NCI-H1105 (cell line): Measurements from ENCODE around the gene SLC26A11.
"Not testable (repeated sequence)": the region's sequence is repeated elsewhere in the genome, so short reads cannot be mapped to it uniquely, and the experiment has no call there.

Experiments used
- DNase-seq: peaks from one replicate; lab custom pipeline; 2025; lab: John Stamatoyannopoulos, UW

The SLC26A11 gene

GRCh38 chr17:80262291-80262690 lies 42.1 kb downstream of the SLC26A11 start:
- no peak for DNase-seq

DNA sequence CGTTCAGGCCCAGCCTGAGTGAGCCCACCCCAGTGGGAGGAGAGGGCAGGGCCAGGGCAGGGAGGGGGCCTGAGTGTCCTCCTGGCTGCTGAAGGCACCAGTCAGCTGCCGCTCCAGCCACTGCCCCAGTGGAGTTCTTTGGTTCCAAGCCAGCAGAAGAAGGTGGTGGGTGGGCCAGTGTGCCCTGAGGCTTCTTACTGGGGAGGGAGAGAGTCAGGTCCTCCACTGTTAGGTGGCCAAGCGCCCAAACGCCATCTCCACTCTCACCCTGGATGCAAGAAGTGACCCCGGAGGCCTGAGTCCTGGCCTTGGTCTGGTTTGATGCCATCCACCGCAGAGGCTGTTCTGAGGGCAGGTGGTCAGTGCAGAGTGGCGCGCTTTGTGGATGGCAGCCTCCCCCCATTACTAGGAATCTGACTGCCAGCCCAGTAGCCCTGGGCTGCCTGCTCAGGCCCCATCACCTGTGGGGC lies 42.6 kb downstream of the SLC26A11 start:
- DNase-seq, result no peak

GRCh38 chr17:80263253-80264204 lies 43.3 kb downstream of the SLC26A11 start:
- no peak for DNase-seq

- DNase-seq, result no peak
Measured at GRCh38 chr17:80264205-80265075, 44.2 kb downstream of the SLC26A11 start.

- no peak for DNase-seq
Measured at GRCh38 chr17:80265205-80266068, 45.2 kb downstream of the SLC26A11 start.

GRCh38 chr17:80267391-80267790 lies 47.2 kb downstream of the SLC26A11 start:
- DNase-seq, result no peak

DNA sequence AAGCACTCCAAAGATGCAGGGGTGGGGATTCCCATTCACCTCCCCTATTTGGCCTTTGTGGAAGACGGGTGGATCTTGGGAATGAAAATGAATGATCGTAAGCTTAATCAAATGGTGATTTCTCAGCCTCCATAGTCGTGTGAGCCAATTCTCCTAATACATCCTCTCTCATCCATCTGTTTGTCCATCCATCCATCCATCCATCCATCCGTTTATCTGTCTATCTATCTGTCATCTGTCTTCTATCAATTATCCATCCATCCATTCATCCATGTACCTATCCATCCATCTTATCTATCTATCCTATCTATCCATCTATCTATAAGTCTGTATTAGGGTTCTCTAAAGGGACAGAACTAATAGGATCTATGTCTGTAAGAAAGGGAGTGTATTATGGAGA lies 48.2 kb downstream of the SLC26A11 start:
- DNase-seq, result no peak

DNA sequence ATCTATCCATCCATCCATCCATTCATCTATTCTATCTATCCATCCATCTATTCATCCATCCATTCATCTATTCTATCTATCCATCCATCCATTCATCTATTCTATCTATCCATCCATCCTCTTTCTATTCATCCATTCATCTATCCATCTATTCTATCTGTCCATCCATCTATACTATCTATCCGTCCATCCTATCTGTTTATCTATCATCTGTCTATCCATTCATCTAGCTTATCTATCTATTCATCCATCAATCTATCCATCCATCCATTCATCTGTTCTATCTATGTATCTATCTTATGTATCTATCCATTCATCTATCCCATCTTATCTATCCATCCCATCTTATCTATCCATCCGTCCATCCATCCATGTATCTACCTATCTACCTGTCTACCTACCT lies 49.2 kb downstream of the SLC26A11 start:
- DNase-seq, result no peak

DNA sequence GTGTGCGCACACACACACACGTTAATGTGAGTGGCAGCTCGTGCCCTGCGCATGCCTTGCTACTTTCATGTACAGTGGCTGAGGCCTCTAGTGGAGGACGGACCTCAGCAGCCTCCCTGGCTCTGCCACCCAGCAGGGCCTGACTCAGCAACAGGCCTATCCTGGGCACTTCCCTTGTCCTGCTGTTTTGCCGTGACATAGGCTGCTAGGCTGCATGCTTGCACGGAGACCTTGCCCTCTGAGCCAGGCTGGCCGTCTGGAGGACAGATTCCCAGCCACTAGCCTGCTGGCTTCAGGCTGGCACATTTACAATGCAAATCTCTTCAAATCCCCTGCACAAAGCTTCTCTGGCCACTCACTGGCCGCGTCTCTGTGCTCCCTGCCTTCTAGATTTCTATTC lies 49.9 kb downstream of the SLC26A11 start:
- DNase-seq, result no peak

- no peak for DNase-seq
Measured at GRCh38 chr17:80270836-80271235, 50.6 kb downstream of the SLC26A11 start.

GRCh38 chr17:80272366-80272765 lies 52.1 kb downstream of the SLC26A11 start:
- DNase-seq, result no peak

DNA sequence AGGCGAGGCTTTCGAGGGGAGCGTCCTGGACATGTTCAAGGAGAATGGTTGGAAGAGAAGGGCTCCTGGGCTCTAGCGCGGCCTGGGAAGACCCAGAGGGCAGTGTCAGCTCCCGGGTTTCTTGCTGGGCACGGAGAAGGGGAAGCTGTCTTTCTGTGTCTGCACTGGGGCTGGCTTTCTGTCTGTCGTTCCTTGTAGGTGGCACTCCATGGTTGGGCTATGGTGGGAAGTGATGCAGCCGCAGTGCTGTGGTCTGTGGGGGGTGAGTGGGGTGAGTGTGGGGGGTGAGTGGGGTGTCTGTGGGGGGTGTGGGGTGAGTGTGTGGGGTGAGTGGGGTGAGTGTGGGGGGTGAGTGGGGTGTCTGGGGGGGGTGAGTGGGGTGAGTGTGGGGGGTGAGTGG lies 54.1 kb downstream of the SLC26A11 start:
- DNase-seq, result no peak

DNA sequence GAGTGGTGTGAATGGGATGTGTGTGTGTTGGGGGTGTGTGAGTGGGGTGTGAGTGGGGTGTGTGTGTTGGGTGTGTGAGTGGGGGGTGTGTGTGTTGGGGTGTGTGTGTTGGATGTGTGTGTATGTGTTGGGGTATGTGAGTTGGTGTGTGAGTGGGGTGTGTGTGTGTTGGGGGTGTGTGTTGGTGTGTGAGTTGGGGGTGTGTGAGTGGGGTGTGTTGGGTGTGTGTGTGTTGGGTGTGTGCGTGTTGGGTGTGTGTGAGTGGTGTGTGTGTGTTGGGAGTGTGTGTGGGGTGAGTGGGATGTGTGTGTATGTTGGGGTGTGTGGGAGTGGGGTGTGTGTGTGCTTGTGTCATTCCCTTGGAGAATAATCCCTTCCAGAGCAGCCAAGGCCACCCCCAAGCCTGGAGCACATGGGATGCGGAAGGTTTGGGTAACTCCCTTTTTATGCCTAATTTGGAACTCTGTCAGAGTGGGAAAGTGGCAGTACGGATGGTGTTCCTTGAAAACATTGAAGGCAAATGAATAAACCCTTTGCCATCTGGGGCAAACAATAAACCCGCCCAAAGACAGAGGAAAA lies 54.7 kb downstream of the SLC26A11 start:
- DNase-seq, result no peak

DNA sequence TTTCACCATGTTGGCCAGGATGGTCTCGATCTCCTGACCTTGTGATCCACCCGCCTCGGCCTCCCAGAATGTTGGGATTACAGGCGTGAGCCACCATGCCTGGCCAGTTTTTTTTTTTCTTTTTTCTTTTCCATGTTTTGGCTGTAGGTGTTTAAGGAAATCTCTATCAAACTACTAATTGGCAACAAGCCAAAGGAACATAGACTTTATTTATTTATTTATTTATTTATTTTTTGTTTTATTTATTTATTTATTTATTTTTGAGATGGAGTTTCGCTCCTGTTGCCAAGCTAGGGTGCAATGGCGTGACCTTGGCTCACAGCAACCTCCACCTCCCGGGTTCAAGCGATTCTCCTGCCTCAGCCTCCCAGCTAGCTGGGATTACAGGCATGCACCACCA lies 55.6 kb downstream of the SLC26A11 start:
- not testable (repeated sequence) for DNase-seq

DNA sequence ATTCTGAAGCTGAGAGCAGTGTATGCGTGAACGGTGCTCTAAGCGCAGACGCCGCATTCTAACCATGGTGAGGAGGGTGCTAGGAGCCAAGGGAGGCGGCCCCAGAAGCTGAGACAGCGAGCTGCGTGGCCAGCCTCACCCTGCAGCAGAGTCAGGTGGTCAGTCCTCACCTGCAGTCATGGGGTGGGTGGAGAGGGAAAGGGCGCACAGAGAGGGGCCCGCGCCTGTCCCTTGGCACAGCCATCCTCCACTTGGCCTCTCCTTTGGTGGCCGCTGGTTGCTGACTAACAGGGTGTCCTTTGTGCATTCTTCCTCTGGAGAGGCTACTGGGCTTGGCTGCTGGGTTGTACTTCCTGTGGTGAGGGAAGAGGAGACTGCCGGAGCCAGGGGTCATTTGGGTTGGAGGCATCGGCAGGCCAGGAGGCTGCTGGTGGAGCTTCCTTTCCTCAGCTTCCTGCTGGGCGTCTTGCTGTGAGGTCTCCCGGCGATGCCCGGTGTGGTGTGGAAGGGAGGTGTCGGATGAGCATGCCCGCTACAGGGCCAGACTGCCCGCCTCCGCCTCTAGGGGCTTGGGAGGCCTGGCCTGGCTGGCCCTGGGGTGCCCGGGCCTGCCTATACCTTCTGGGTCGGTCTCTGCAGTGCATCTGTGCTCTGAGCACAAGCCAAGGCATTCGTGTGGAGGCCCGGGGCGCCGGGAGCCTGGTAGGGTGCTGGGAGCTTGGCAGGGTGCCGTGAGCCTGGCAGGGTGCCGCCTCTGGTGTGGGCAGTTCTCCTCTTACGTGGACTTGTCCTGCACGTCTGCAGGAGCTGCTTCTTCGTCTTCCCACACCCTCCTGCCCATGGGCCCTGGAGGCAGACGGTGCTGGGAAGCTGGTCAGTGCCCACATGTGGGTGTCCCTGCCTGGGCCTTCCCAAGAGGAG lies 57.8 kb downstream of the SLC26A11 start:
- DNase-seq, result no peak

DNA sequence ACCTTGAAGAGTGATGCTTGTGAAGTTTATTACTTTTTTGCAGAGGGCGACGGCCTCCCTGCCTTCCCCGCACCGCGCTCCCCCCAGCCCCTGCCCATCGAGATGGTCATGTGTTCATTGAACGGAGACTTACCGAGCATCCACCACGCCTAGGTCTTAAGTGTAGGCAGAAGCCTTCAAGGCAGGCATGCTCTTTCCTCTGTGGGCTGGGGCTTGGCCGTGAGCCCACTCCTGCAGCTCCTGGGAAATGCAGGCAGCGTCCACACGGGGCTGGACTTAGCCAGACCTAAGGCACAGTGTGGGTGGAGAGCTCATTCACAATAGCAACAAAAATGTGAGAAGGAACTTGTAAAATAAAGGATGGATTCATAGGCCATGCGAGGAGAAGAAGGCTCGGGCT lies 59.7 kb downstream of the SLC26A11 start:
- no peak for DNase-seq

GRCh38 chr17:80281516-80281915 lies 61.3 kb downstream of the SLC26A11 start:
- no peak for DNase-seq

DNA sequence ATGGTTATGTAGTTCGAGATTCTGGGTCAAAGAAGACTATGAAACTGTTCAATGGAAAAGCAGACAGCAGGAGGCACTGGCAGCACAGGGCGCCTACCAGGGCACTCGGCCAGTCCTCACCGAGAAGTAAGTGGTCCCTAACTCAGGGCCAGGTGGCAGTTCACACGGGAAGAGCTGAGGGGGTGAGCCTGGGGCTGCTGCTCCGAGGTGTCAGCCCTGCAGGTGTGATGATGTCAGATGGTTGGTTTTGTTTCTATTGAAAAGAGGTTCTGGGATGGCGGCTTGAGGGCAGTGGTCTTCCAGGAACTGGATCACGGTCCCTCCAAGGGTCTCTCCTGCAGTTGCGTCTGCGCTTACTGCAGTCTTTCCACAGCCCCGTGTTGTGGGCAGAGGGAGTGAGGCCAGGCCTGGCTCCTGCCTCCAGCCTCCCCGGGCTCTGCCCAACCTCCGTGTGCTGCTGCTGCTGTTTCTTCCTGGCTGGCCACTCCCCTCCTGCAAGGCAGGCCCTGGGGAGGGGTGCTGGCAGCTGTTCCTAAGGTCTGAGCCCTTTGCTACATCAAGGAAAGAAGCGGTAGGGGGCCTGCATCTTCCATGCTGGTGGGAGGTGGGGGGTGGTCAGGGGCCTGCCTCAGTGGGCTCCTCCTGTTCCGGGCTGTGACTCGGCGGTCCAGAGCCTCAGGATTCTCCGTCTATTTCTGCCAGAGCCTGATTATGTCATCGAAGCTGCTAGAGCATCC lies 63.1 kb downstream of the SLC26A11 start:
- no peak for DNase-seq

DNA sequence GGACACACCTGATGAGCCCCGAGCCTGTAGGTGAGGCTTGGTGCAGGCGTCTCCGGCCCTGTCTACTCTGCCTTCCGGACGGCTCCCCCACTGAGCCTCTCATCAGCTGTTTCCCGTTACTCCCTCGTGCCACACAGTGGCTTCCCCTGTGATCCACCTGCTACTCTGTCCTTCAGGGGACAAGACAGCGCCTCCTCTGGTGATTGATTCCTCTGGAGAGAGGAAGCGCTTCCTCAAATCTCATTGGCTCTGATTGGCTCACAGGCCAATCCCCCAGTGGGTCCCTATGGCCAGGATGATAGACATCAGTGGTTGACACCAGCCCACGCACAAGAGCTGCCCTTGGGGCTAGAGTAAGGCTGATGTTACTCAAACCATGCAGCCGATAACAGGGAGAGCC lies 64.4 kb downstream of the SLC26A11 start:
- DNase-seq, result no peak
